ENCODE data around the gene DKK3.

Gene DKK3

DNA sequence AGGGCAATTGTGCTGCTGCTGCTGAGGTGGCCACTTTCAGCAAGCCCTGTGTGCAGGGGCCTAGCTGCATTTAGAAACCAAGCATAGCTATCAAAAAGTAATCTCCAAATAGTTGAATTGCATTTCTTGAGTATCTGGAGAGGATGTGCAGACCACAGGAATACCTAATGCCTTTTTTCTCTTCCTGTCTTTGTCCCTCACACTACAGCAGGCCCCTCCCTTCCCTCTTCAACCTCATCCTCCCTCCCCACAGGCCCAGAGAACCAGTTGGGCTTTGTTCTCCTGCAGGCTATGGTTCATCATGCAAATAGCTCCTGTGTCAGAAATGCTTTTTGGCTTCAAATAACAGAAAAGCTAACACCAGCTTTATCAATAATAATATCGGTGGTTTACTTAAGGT is 47.7 kb downstream of the DKK3 start:
- peak; percentile 31 for ATAC-seq
- TF ChIP-seq, protein P1, sequence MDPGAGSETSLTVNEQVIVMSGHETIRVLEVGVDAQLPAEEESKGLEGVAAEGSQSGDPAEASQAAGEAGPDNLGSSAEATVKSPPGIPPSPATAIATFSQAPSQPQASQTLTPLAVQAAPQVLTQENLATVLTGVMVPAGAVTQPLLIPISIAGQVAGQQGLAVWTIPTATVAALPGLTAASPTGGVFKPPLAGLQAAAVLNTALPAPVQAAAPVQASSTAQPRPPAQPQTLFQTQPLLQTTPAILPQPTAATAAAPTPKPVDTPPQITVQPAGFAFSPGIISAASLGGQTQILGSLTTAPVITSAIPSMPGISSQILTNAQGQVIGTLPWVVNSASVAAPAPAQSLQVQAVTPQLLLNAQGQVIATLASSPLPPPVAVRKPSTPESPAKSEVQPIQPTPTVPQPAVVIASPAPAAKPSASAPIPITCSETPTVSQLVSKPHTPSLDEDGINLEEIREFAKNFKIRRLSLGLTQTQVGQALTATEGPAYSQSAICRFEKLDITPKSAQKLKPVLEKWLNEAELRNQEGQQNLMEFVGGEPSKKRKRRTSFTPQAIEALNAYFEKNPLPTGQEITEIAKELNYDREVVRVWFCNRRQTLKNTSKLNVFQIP (CRISPR knock-in tag; IDR thresholded peaks at IDR 0.05; ENCODE audit: borderline replicate concordance, low read depth), result no peak
- TF ChIP-seq ZNF70 (CRISPR knock-in tag; IDR thresholded peaks at IDR 0.05) (no peak), PPARA (CRISPR knock-in tag; IDR thresholded peaks at IDR 0.05; ENCODE audit: borderline replicate concordance) (no peak), ISL1 (CRISPR knock-in tag; IDR thresholded peaks at IDR 0.05) (no peak), RARB (CRISPR knock-in tag; IDR thresholded peaks at IDR 0.05) (no peak), ZNF565 (CRISPR knock-in tag; conservative IDR thresholded peaks at IDR 0.05; ENCODE audit: low read depth) (no peak), TOX (CRISPR knock-in tag; IDR thresholded peaks at IDR 0.05; ENCODE audit: borderline replicate concordance) (no peak), ZNF8 (CRISPR knock-in tag; IDR thresholded peaks at IDR 0.05) (no peak), SNAI2 (CRISPR knock-in tag; IDR thresholded peaks at IDR 0.05) (no peak)
- TF ChIP-seq, protein P2, sequence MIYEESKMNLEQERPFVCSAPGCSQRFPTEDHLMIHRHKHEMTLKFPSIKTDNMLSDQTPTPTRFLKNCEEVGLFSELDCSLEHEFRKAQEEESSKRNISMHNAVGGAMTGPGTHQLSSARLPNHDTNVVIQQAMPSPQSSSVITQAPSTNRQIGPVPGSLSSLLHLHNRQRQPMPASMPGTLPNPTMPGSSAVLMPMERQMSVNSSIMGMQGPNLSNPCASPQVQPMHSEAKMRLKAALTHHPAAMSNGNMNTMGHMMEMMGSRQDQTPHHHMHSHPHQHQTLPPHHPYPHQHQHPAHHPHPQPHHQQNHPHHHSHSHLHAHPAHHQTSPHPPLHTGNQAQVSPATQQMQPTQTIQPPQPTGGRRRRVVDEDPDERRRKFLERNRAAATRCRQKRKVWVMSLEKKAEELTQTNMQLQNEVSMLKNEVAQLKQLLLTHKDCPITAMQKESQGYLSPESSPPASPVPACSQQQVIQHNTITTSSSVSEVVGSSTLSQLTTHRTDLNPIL (CRISPR knock-in tag; IDR thresholded peaks at IDR 0.05; ENCODE audit: low read depth), result no peak
- TF ChIP-seq, protein P3, sequence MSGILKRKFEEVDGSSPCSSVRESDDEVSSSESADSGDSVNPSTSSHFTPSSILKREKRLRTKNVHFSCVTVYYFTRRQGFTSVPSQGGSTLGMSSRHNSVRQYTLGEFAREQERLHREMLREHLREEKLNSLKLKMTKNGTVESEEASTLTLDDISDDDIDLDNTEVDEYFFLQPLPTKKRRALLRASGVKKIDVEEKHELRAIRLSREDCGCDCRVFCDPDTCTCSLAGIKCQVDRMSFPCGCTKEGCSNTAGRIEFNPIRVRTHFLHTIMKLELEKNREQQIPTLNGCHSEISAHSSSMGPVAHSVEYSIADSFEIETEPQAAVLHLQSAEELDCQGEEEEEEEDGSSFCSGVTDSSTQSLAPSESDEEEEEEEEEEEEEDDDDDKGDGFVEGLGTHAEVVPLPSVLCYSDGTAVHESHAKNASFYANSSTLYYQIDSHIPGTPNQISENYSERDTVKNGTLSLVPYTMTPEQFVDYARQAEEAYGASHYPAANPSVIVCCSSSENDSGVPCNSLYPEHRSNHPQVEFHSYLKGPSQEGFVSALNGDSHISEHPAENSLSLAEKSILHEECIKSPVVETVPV (CRISPR knock-in tag; IDR thresholded peaks at IDR 0.05), result no peak

DNA sequence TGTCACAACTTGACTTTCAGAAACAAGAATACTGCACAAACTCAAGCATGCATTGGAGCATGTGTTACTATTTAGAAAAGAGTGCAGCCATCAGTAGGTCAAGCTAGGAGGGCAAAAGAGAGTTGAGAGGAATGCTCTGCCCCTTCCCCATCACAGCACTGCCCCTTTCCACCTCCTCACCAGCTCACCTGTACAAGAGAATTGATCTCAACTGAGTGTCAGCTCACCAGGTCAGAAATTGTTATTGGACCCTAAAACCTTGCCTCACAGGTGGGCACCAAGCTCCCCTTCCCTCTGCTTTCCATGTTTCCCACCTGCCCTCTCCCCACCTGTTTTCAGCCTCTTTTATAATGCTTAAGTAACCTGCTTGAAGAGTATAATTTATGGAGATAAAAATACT is 48.8 kb downstream of the DKK3 start:
- TF ChIP-seq OSR1 (CRISPR knock-in tag; IDR thresholded peaks at IDR 0.05) (no peak), TOX (CRISPR knock-in tag; IDR thresholded peaks at IDR 0.05; ENCODE audit: borderline replicate concordance) (no peak), CSDC2 (CRISPR knock-in tag; IDR thresholded peaks at IDR 0.05) (no peak), ZFP30 (CRISPR knock-in tag; IDR thresholded peaks at IDR 0.05) (no peak), RARB (CRISPR knock-in tag; IDR thresholded peaks at IDR 0.05) (no peak), PPARA (CRISPR knock-in tag; IDR thresholded peaks at IDR 0.05; ENCODE audit: borderline replicate concordance) (no peak), BACH2 (CRISPR knock-in tag; IDR thresholded peaks at IDR 0.05; ENCODE audit: borderline replicate concordance) (no peak), SNAI2 (CRISPR knock-in tag; IDR thresholded peaks at IDR 0.05) (no peak), ARNTL (CRISPR knock-in tag; IDR thresholded peaks at IDR 0.05; ENCODE audit: borderline replicate concordance, low read depth) (no peak), GLIS3 (CRISPR knock-in tag; IDR thresholded peaks at IDR 0.05) (no peak)
- TF ChIP-seq, protein P4, sequence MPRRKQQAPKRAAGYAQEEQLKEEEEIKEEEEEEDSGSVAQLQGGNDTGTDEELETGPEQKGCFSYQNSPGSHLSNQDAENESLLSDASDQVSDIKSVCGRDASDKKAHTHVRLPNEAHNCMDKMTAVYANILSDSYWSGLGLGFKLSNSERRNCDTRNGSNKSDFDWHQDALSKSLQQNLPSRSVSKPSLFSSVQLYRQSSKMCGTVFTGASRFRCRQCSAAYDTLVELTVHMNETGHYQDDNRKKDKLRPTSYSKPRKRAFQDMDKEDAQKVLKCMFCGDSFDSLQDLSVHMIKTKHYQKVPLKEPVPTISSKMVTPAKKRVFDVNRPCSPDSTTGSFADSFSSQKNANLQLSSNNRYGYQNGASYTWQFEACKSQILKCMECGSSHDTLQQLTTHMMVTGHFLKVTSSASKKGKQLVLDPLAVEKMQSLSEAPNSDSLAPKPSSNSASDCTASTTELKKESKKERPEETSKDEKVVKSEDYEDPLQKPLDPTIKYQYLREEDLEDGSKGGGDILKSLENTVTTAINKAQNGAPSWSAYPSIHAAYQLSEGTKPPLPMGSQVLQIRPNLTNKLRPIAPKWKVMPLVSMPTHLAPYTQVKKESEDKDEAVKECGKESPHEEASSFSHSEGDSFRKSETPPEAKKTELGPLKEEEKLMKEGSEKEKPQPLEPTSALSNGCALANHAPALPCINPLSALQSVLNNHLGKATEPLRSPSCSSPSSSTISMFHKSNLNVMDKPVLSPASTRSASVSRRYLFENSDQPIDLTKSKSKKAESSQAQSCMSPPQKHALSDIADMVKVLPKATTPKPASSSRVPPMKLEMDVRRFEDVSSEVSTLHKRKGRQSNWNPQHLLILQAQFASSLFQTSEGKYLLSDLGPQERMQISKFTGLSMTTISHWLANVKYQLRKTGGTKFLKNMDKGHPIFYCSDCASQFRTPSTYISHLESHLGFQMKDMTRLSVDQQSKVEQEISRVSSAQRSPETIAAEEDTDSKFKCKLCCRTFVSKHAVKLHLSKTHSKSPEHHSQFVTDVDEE (CRISPR knock-in tag; IDR thresholded peaks at IDR 0.05), result no peak
- TF ChIP-seq, protein P3 (CRISPR knock-in tag; IDR thresholded peaks at IDR 0.05), result no peak
- TF ChIP-seq, protein P1 (CRISPR knock-in tag; IDR thresholded peaks at IDR 0.05; ENCODE audit: borderline replicate concordance, low read depth), result no peak
- ATAC-seq, result no peak

Data from SK-N-SH treated with all-trans-retinoic acid at 6 μM for 48 hours (cell line).